GM23248 (cell line): ENCODE data around the gene NHSL2. TPM values are rescaled to one million over a fixed set of nuclear protein-coding genes. Genes with fewer than 3 reads are reported as not detected.

Experiments
- DNase-seq: peaks from one replicate; pipeline ENCODE4 v3.0.0-alpha.2; 2015
- H2AFZ ChIP-seq: fragments of 200-600 bp; sonication (generic); 2 replicates; pipeline ENCODE4 v1.6.1; 2016; ENCODE audit warnings: antibody characterized with exemption
- H3F3A ChIP-seq: fragments of 200-600 bp; sonication (generic); 2 replicates; pipeline ENCODE4 v1.6.1; 2016; ENCODE audit warnings: mild to moderate bottlenecking, antibody characterized with exemption, mixed run types; ENCODE audit not compliant: insufficient read depth
- H3K27ac ChIP-seq: fragments of 200-600 bp; sonication (generic); 2 replicates; pipeline ENCODE4 v1.5.1; 2016; ENCODE audit warnings: mild to moderate bottlenecking
- H3K27me3 ChIP-seq: fragments of 200-600 bp; sonication (generic); replicated peaks from 2 replicates; pipeline ENCODE4 v1.6.1; 2016; ENCODE audit warnings: mild to moderate bottlenecking; ENCODE audit not compliant: insufficient read depth
- H3K36me3 ChIP-seq: fragments of 200-600 bp; sonication (generic); 2 replicates; pipeline ENCODE4 v1.6.1; 2016; ENCODE audit warnings: low read depth, mild to moderate bottlenecking
- H3K4me1 ChIP-seq: fragments of 200-600 bp; sonication (generic); 2 replicates; pipeline ENCODE4 v1.6.1; 2016; ENCODE audit warnings: mild to moderate bottlenecking; ENCODE audit not compliant: insufficient read depth
- H3K4me2 ChIP-seq: fragments of 200-600 bp; sonication (generic); one replicate; pipeline ENCODE4 v1.6.1; 2016; ENCODE audit warnings: mild to moderate bottlenecking; ENCODE audit not compliant: unreplicated experiment
- H3K4me3 ChIP-seq: fragments of 200-600 bp; sonication (generic); 2 replicates; pipeline ENCODE4 v1.5.1; 2016; ENCODE audit warnings: mild to moderate bottlenecking
- H3K79me2 ChIP-seq: fragments of 200-600 bp; sonication (generic); 2 replicates; pipeline ENCODE4 v1.6.1; 2016; ENCODE audit warnings: mild to moderate bottlenecking; ENCODE audit not compliant: insufficient read depth
- H3K9ac ChIP-seq: fragments of 200-600 bp; sonication (generic); 2 replicates; pipeline ENCODE4 v1.6.1; 2016; ENCODE audit warnings: mild to moderate bottlenecking
- H3K9me2 ChIP-seq: fragments of 200-600 bp; sonication (generic); 2 replicates; pipeline ENCODE4 v1.6.1; 2016; ENCODE audit warnings: mixed run types, mild to moderate bottlenecking, moderate library complexity; ENCODE audit not compliant: insufficient read depth
- H3K9me3 ChIP-seq: fragments of 200-600 bp; sonication (generic); one replicate; pipeline ENCODE4 v1.6.1; 2017; ENCODE audit warnings: low read depth
- H4K20me1 ChIP-seq: fragments of 200-600 bp; sonication (generic); 2 replicates; pipeline ENCODE4 v1.6.0; 2016; ENCODE audit not compliant: insufficient read depth
- EZH2 ChIP-seq: fragments of 200-600 bp; sonication (generic); IDR thresholded peaks from 2 replicates; pipeline ENCODE4 v1.6.1; 2018; ENCODE audit warnings: antibody characterized with exemption, mild to moderate bottlenecking; ENCODE audit not compliant: insufficient read depth, poor library complexity, severe bottlenecking
- EZH2phosphoT487 ChIP-seq: fragments of 200-600 bp; sonication (generic); IDR thresholded peaks from 2 replicates; pipeline ENCODE4 v1.6.1; 2018; ENCODE audit warnings: antibody characterized with exemption, moderate library complexity, mild to moderate bottlenecking, low read depth; ENCODE audit not compliant: insufficient read depth
- WGBS, 2 experiments: methylation state at CpG; one replicate each; pipeline ENCODE4 v1.1.6; 2015 to 2017; ENCODE audit warnings: low lambda C conversion rate in 2 of 2, low coverage in 1 of 2; ENCODE audit errors: missing lambda C conversion rate in 2 of 2; 5-methylcytosine and 5-hydroxymethylcytosine counted together
- in situ Hi-C: fragments of 300-500 bp; cut with MboI; formaldehyde crosslinking; loops from 2 replicates; pipeline ENCODE4 v1.15.0; 2020
- polyA plus RNA-seq: library from polyadenylated mRNA; unstranded; fragments of >200 nt; fragmentation: Nextera tagmentation; extraction: Ambion mirVana; gene quantifications from 2 replicates; pipeline ENCODE4 v1.2.1, GENCODE V29; 2016
- total RNA-seq: library from RNA; depleted of rRNA; stranded (reverse); fragments of >200 nt; shearing (Covaris generic); gene quantifications from 2 replicates; pipeline ENCODE4 v1.2.3, GENCODE V29; 2014

The NHSL2 gene
- total and polyA plus RNA-seq, 2 experiments from 2014 or later, result 3.2 to 6.5 TPM

GRCh38 chrX:72142094-72142793, 231.6 kb downstream of the NHSL2 start:
- no peak for TF ChIP-seq EZH2phosphoT487
- TF ChIP-seq EZH2, result no peak
- Histone ChIP-seq H3K4me3 (no peak overlapping the region), H3K4me2 (no peak overlapping the region), H3K79me2 (no peaks in the 10 kb centered on the region), H3K9me2 (no peaks in the 10 kb centered on the region), H3K9me3 (no peaks in the 10 kb centered on the region), H3K27ac (no peak overlapping the region), H3K9ac (no peak overlapping the region), H2AFZ (no peak overlapping the region), H3F3A (no peaks in the 10 kb centered on the region), H3K4me1 (no peaks in the 10 kb centered on the region), H4K20me1 (no peaks in the 10 kb centered on the region), H3K27me3 (no peaks in the 10 kb centered on the region), H3K36me3 (no peaks in the 10 kb centered on the region)
- WGBS, 2 experiments, result 83 to 85% methylated on average over 8 of the region's 8 CpGs
- in situ Hi-C loops, result no loop called here
- no peak for DNase-seq

DNA sequence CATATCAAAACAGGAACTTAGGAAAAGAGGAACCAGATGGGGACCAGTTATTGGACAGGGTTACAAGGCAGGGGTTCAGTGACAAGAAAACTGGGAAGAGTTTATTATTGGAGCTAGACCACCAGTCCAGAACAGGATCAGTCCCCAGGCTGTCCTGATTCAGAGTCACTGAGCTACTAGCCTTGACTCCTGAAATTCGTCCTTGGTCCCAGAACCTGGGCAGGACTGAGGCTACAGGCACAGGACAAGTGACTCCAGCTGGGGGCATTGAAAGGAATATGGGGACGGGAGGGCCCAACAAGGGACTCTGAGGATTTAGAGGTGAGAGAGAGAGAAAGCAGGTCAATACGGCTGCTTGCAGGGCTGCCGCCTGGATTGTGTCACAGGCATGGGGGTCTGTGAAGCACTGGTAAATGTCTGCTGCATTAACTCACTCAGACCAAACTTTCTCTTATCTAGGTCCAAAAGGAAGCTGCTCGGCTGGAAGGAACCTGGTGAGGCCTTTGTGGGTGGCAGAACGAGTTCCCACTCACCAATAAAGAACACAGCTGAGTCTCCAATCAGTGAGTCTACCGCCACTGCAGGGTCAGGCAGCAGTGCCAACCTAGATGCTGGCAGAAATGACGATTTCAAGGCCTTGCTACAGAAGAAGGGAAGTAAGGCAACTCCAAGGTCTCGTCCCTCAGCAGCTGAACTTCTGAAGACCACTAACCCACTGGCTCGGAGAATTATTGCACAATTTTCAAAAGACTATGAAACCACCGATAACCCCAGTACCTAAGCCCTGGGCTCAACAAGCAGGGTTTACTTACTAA, 232.4 kb downstream of the NHSL2 start:
- Histone ChIP-seq H3K9me2 (no peaks in the 10 kb centered on the region), H3K4me1 (no peaks in the 10 kb centered on the region), H3K4me2 (no peak overlapping the region), H3K27ac (no peak overlapping the region), H3K9me3 (no peaks in the 10 kb centered on the region), H2AFZ (no peak overlapping the region), H3K36me3 (no peaks in the 10 kb centered on the region), H3F3A (no peaks in the 10 kb centered on the region), H4K20me1 (no peaks in the 10 kb centered on the region), H3K79me2 (no peaks in the 10 kb centered on the region), H3K27me3 (no peaks in the 10 kb centered on the region), H3K4me3 (no peak overlapping the region), H3K9ac (no peak overlapping the region)
- in situ Hi-C loops, result no loop called here
- TF ChIP-seq EZH2phosphoT487, result no peak
- no peak for TF ChIP-seq EZH2
- DNase-seq, result no peak
- WGBS, 2 experiments, result 76% methylated on average over 10 to 11 of the region's 11 CpGs

- Histone ChIP-seq H3K4me3 (no peak overlapping the region), H3K4me1 (no peaks in the 10 kb centered on the region), H2AFZ (no peak overlapping the region), H3K36me3 (no peaks in the 10 kb centered on the region), H3K27me3 (no peaks in the 10 kb centered on the region), H3K27ac (no peak overlapping the region), H3K9me2 (no peaks in the 10 kb centered on the region), H3K4me2 (no peak overlapping the region), H3F3A (no peaks in the 10 kb centered on the region), H3K9me3 (no peaks in the 10 kb centered on the region), H4K20me1 (no peaks in the 10 kb centered on the region), H3K9ac (no peak overlapping the region), H3K79me2 (no peaks in the 10 kb centered on the region)
- 50% methylated on average over 2 of the region's 2 CpGs for WGBS, 2 experiments
- in situ Hi-C loops, result no loop called here
- TF ChIP-seq EZH2 (no peak), EZH2phosphoT487 (no peak)
- no peak for DNase-seq
Measured at GRCh38 chrX:72143609-72143907, 232.9 kb downstream of the NHSL2 start.

DNA sequence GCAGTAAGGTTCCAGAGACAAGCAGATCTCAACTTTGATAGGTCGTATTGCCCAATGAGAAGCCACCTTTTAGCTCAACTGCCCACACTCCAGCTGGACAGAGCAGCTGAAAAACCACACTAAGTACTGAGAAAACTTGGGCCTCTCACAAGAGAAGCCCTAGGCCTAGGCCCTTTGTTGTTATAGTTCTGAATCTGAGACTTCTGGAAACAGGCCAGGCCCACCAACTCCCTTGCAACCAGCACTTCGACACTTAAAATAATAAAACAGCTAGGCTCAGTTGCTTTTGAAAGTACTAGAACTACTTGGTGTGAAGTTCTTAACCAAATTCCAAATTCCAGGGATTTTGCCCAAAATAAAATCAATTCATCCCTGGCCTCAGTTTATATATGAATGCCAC, 234.5 kb downstream of the NHSL2 start:
- no peaks in the 10 kb centered on the region for H4K20me1 ChIP-seq
- H3K4me2 ChIP-seq, result no peak overlapping the region
- no peaks in the 10 kb centered on the region for H3K36me3 ChIP-seq
- no peak for TF ChIP-seq EZH2phosphoT487
- TF ChIP-seq EZH2, result no peak
- no peaks in the 10 kb centered on the region for H3K27me3 ChIP-seq
- DNase-seq, result no peak
- H2AFZ ChIP-seq, result no peak overlapping the region
- H3F3A ChIP-seq, result no peaks in the 10 kb centered on the region
- no peaks in the 10 kb centered on the region for H3K9me3 ChIP-seq
- 44 to 56% methylated on average over 2 of the region's 2 CpGs for WGBS, 2 experiments
- no peak overlapping the region for H3K27ac ChIP-seq
- no peaks in the 10 kb centered on the region for H3K9me2 ChIP-seq
- no peak overlapping the region for H3K4me3 ChIP-seq
- in situ Hi-C loops, result no loop called here
- no peak overlapping the region for H3K9ac ChIP-seq
- H3K4me1 ChIP-seq, result no peaks in the 10 kb centered on the region
- no peaks in the 10 kb centered on the region for H3K79me2 ChIP-seq
